K562 (cell line): ENCODE data around the gene SAMD11. TPM values are rescaled to one million over a fixed set of nuclear protein-coding genes. Genes with fewer than 3 reads are reported as not detected.
A peak's percentile ranks its signal among the peaks of the same experiment; 100 is the strongest.

Experiments
- BDP1 ChIP-seq: IDR thresholded peaks from 3 replicates; pipeline ENCODE4 v1.6.1; 2011; ENCODE audit not compliant: insufficient read length, insufficient read depth
- DDX20 ChIP-seq: fragments of 450-650 bp; IDR thresholded peaks from 2 replicates; pipeline ENCODE4 v1.6.1; 2016; ENCODE audit warnings: missing genetic modification characterization, low read depth, mild to moderate bottlenecking, missing compliant biosample characterization, moderate library complexity
- MEF2D ChIP-seq: conservative IDR thresholded peaks from 2 replicates; pipeline ENCODE4 v1.6.1; 2016; ENCODE audit warnings: low read depth, missing genetic modification characterization, missing compliant biosample characterization
- MNT ChIP-seq, 2 experiments: fragments of 450-650 bp; conservative IDR thresholded peaks; 2 replicates each; pipeline ENCODE4 v1.6.1; 2017; ENCODE audit warnings: mild to moderate bottlenecking in 2 of 2, moderate library complexity in 2 of 2
- ZNF407 ChIP-seq: fragments of 450-650 bp; IDR thresholded peaks from 2 replicates; pipeline ENCODE4 v1.6.1; 2016; ENCODE audit warnings: low read depth
- polyA plus RNA-seq, 8 experiments: library from polyadenylated mRNA; depleted of rRNA in 4 of 8; stranded (reverse) in 5 of 8; unstranded in 3 of 8; fragments of >200 nt; fragmentation: Nextera tagmentation in 2 of 8; fragmentation: Illumina TruSeq in 1 of 8; extraction: Ambion mirVana in 2 of 8; extraction: Trizol in 1 of 8; gene quantifications; 2 replicates each; pipeline versions ENCODE4 v1.2.1 to v1.2.3, GENCODE V29; 2011 to 2014; ENCODE audit warnings: inconsistent platforms in 1 of 8, missing spikeins in 1 of 8
- total RNA-seq, 7 experiments: library from RNA; depleted of rRNA in 6 of 7; stranded (reverse); fragments of >200 nt in 6 of 7; fragmentation: Illumina TruSeq in 2 of 7; extraction: Trizol in 2 of 7; gene quantifications; 2 replicates each; pipeline versions ENCODE4 v1.2.1 to v1.2.3, GENCODE V29; 2011 to 2021; ENCODE audit warnings: low replicate concordance in 1 of 7
- TF ChIP-seq, protein P1 (sequence below): fragments of 450-650 bp; IDR thresholded peaks from 2 replicates; pipeline ENCODE4 v1.6.1; 2017; ENCODE audit warnings: antibody characterized with exemption, mild to moderate bottlenecking
- TF ChIP-seq, protein P2 (sequence below): fragments of 250-450 bp; sonication (Bioruptor Pico); IDR thresholded peaks from 2 replicates; pipeline ENCODE4 v1.5.0; 2021
- TF ChIP-seq, protein P3 (sequence below): fragments of 250-450 bp; sonication (Bioruptor Pico); IDR thresholded peaks from 2 replicates; pipeline ENCODE4 v1.5.0; 2021; ENCODE audit warnings: mild to moderate bottlenecking, borderline replicate concordance

Gene SAMD11
- total and polyA plus RNA-seq, 9 of the 15 experiments (the other 6 are each of a cell fraction or from before 2014, with no cell fraction given): 0.07 to 0.82 (median 0.11) TPM; not detected in 2

- TF ChIP-seq, protein P1, sequence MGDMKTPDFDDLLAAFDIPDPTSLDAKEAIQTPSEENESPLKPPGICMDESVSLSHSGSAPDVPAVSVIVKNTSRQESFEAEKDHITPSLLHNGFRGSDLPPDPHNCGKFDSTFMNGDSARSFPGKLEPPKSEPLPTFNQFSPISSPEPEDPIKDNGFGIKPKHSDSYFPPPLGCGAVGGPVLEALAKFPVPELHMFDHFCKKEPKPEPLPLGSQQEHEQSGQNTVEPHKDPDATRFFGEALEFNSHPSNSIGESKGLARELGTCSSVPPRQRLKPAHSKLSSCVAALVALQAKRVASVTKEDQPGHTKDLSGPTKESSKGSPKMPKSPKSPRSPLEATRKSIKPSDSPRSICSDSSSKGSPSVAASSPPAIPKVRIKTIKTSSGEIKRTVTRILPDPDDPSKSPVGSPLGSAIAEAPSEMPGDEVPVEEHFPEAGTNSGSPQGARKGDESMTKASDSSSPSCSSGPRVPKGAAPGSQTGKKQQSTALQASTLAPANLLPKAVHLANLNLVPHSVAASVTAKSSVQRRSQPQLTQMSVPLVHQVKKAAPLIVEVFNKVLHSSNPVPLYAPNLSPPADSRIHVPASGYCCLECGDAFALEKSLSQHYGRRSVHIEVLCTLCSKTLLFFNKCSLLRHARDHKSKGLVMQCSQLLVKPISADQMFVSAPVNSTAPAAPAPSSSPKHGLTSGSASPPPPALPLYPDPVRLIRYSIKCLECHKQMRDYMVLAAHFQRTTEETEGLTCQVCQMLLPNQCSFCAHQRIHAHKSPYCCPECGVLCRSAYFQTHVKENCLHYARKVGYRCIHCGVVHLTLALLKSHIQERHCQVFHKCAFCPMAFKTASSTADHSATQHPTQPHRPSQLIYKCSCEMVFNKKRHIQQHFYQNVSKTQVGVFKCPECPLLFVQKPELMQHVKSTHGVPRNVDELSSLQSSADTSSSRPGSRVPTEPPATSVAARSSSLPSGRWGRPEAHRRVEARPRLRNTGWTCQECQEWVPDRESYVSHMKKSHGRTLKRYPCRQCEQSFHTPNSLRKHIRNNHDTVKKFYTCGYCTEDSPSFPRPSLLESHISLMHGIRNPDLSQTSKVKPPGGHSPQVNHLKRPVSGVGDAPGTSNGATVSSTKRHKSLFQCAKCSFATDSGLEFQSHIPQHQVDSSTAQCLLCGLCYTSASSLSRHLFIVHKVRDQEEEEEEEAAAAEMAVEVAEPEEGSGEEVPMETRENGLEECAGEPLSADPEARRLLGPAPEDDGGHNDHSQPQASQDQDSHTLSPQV: peak; percentile 76
- TF ChIP-seq ZNF407: no peak
- TF ChIP-seq, protein P2, sequence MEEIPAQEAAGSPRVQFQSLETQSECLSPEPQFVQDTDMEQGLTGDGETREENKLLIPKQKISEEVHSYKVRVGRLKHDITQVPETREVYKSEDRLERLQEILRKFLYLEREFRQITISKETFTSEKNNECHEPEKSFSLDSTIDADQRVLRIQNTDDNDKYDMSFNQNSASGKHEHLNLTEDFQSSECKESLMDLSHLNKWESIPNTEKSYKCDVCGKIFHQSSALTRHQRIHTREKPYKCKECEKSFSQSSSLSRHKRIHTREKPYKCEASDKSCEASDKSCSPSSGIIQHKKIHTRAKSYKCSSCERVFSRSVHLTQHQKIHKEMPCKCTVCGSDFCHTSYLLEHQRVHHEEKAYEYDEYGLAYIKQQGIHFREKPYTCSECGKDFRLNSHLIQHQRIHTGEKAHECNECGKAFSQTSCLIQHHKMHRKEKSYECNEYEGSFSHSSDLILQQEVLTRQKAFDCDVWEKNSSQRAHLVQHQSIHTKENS (CRISPR knock-in tag): no peak
- TF ChIP-seq MNT (conservative IDR thresholded peaks at IDR 0.05): peak; percentile 28 to 74; a peak in 2 of 4 replicates
- no peak for TF ChIP-seq DDX20 (tag)
- TF ChIP-seq, protein P3, sequence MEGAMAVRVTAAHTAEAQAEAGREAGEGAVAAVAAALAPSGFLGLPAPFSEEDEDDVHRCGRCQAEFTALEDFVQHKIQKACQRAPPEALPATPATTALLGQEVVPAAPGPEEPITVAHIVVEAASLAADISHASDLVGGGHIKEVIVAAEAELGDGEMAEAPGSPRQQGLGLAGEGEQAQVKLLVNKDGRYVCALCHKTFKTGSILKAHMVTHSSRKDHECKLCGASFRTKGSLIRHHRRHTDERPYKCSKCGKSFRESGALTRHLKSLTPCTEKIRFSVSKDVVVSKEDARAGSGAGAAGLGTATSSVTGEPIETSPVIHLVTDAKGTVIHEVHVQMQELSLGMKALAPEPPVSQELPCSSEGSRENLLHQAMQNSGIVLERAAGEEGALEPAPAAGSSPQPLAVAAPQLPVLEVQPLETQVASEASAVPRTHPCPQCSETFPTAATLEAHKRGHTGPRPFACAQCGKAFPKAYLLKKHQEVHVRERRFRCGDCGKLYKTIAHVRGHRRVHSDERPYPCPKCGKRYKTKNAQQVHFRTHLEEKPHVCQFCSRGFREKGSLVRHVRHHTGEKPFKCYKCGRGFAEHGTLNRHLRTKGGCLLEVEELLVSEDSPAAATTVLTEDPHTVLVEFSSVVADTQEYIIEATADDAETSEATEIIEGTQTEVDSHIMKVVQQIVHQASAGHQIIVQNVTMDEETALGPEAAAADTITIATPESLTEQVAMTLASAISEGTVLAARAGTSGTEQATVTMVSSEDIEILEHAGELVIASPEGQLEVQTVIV (CRISPR knock-in tag): no peak
- no peak for TF ChIP-seq BDP1
- no peak for TF ChIP-seq MEF2D (tag)
Measured at GRCh38 chr1:904310-904950, 19.3 kb upstream of the SAMD11 start (continued).
